Lung (tissue), 12 donors: Measurements from ENCODE around the gene CYTH3. TPM values are rescaled to one million over a fixed set of nuclear protein-coding genes. Genes with fewer than 3 reads are reported as not detected.

Source experiments
- ATAC-seq: fragments of 200-7000 bp; cut with Tn5 transposase; one replicate; pipeline ENCODE4 v1.9.1; 2020; ENCODE audit warnings: moderate number of reproducible peaks; ENCODE audit not compliant: insufficient read depth, low FRiP score
- DNase-seq, 3 donors: peaks; one replicate each; pipeline ENCODE4 v3.0.0-alpha.2; 2013 to 2017
- H3K27ac ChIP-seq, 2 donors: one replicate each; pipeline ENCODE4 v1.5.1; 2013; ENCODE audit warnings: mild to moderate bottlenecking in 2 of 2, moderate library complexity in 2 of 2, control low read depth in 1 of 2, inconsistent platforms in 1 of 2, low read depth in 1 of 2, low read length in 1 of 2
- H3K27me3 ChIP-seq, 3 donors: one replicate each; pipeline ENCODE4 v1.5.1; 2013; ENCODE audit warnings: low read length in 2 of 3; ENCODE audit not compliant: control insufficient read depth in 3 of 3, insufficient read depth in 3 of 3
- H3K36me3 ChIP-seq, 4 donors: one replicate each; pipeline ENCODE4 v1.5.1; 2013; ENCODE audit warnings: low read length in 4 of 4, mild to moderate bottlenecking in 1 of 4, moderate library complexity in 1 of 4; ENCODE audit not compliant: control insufficient read depth in 4 of 4, insufficient read depth in 4 of 4
- H3K4me1 ChIP-seq, 5 donors: one replicate each; pipeline ENCODE4 v1.5.1; 2013; ENCODE audit warnings: low read length in 5 of 5, mild to moderate bottlenecking in 2 of 5, moderate library complexity in 1 of 5; ENCODE audit not compliant: control insufficient read depth in 5 of 5, insufficient read depth in 5 of 5
- H3K4me3 ChIP-seq: one replicate; pipeline ENCODE4 v1.5.1; 2013; ENCODE audit warnings: mild to moderate bottlenecking, control low read depth, moderate library complexity
- H3K9ac ChIP-seq, 2 donors: one replicate each; pipeline ENCODE4 v1.5.1; 2013; ENCODE audit warnings: low read length in 2 of 2, control low read depth in 1 of 2; ENCODE audit not compliant: insufficient read depth in 1 of 2
- H3K9me3 ChIP-seq, 4 donors: one replicate each; pipeline ENCODE4 v1.5.1; 2013; ENCODE audit warnings: low read length in 3 of 4, mild to moderate bottlenecking in 1 of 4, moderate library complexity in 1 of 4; ENCODE audit not compliant: control insufficient read depth in 4 of 4, insufficient read depth in 3 of 4
- CTCF ChIP-seq: IDR thresholded peaks from 2 replicates; pipeline ENCODE4 v1.5.1; 2012; ENCODE audit warnings: mild to moderate bottlenecking; ENCODE audit errors: control extremely low read depth, extremely low read depth
- WGBS, 2 donors: extraction: QIAGEN DNeasy Blood & Tissue Kit; methylation state at CpG; one replicate each; pipeline ENCODE4 v1.1.7; 2013; 5-methylcytosine and 5-hydroxymethylcytosine counted together
- polyA plus RNA-seq, 2 donors: library from polyadenylated mRNA; stranded (reverse); fragments of 200-250 nt; gene quantifications; one replicate each; pipeline ENCODE4 v1.2.1, GENCODE V29; 2013
- total RNA-seq, 2 donors: library from RNA; depleted of rRNA in 1 of 2; stranded (reverse); fragments of >200 nt in 1 of 2; gene quantifications; one replicate each; pipeline ENCODE4 v1.2.1, GENCODE V29; 2014 to 2021
- donor health status: control.
- donor health status: control.
- donor health status: Bipolar disorder and iron deficiency.
- donor health status: healthy.
- donor health status: DM: yes; HTN: yes; CAD: no.

Gene CYTH3
- total and polyA plus RNA-seq, 4 donors: 8.2 to 28.7 (median 15.5) TPM

GRCh38 chr7:6148724-6149360, 123.6 kb downstream of the CYTH3 start:
- no peak overlapping the region for H3K4me3 ChIP-seq
- no peak overlapping the region for H3K27ac ChIP-seq
- H3K9me3 ChIP-seq: no peaks in the 10 kb centered on the region
- no peaks in the 10 kb centered on the region for H3K4me1 ChIP-seq
- ATAC-seq: no peak
- 92 to 96% methylated on average over 20 of the region's 20 CpGs for WGBS, 2 donors
- DNase-seq: no peak
- no peak overlapping the region for H3K9ac ChIP-seq
- TF ChIP-seq CTCF: no peak
- H3K27me3 ChIP-seq: no peaks in the 10 kb centered on the region
- peaks cover 39 to 69% (median 48%) of the 10 kb centered on the region in 4 donors for H3K36me3 ChIP-seq

- DNase-seq: no peak
- 95 to 97% methylated on average over 8 of the region's 8 CpGs for WGBS, 2 donors
- peaks cover 46 to 69% (median 48%) of the 10 kb centered on the region in 4 donors for H3K36me3 ChIP-seq
These were observed 124.8 kb downstream of the CYTH3 start for GRCh38 chr7:6147627-6148026.

GRCh38 chr7:6146666-6147065, 125.8 kb downstream of the CYTH3 start:
- WGBS, 2 donors: 97 to 99% methylated on average over 8 of the region's 8 CpGs
- Histone ChIP-seq H3K36me3 (peaks cover 38 to 65% (median 45%) of the 10 kb centered on the region in 4 donors), H3K4me1 (no peaks in the 10 kb centered on the region)

More at GRCh38 chr7:6147627-6148026, 124.8 kb downstream of the CYTH3 start:
- no peaks in the 10 kb centered on the region for H3K9me3 ChIP-seq
- no peaks in the 10 kb centered on the region for H3K4me1 ChIP-seq
- TF ChIP-seq CTCF: no peak
- no peak overlapping the region for H3K9ac ChIP-seq
- no peak for ATAC-seq
- no peak overlapping the region for H3K4me3 ChIP-seq
- H3K27me3 ChIP-seq: no peaks in the 10 kb centered on the region
- no peak overlapping the region for H3K27ac ChIP-seq

More at GRCh38 chr7:6146666-6147065, 125.8 kb downstream of the CYTH3 start:
- ATAC-seq (no peak), DNase-seq (no peak)
- Histone ChIP-seq H3K4me3 (no peak overlapping the region), H3K27me3 (no peaks in the 10 kb centered on the region), H3K9me3 (no peaks in the 10 kb centered on the region), H3K9ac (no peak overlapping the region), H3K27ac (no peak overlapping the region)
- no peak for TF ChIP-seq CTCF
